ENCODE measurements around the gene PRKD2.
A peak's percentile ranks its signal among the peaks of the same experiment; 100 is the strongest.

PRKD2 gene

GRCh38 chr19:46665072-46665471 is 51.8 kb downstream of the PRKD2 start:
- DNase-seq (ENCODE audit: low spot score), result no peak
- FAIRE-seq, result no peak

- DNase-seq (ENCODE audit: low spot score) (peak; percentile 83), FAIRE-seq (no peak)
These were observed 55.0 kb downstream of the PRKD2 start for GRCh38 chr19:46661735-46662592.

- peak; percentile 99 for DNase-seq (ENCODE audit: low spot score)
- FAIRE-seq, result peak; percentile 89
These were observed 55.7 kb downstream of the PRKD2 start, which contains the start of gene DACT3 for GRCh38 chr19:46661020-46661731. DACT3 (minus strand) TSS chr19:46661182; CDS start chr19:46661064, 118 bp downstream.

GRCh38 chr19:46660551-46661019 is 56.3 kb downstream of the PRKD2 start:
- no peak for DNase-seq (ENCODE audit: low spot score)
- FAIRE-seq, result peak; percentile 5

GRCh38 chr19:46660008-46660517 is 56.9 kb downstream of the PRKD2 start:
- FAIRE-seq (no peak), DNase-seq (ENCODE audit: low spot score) (peak; percentile 40)

GRCh38 chr19:46659151-46660007 is 57.5 kb downstream of the PRKD2 start:
- FAIRE-seq, result no peak
- peak; percentile 48 for DNase-seq (ENCODE audit: low spot score)

- DNase-seq (ENCODE audit: low spot score) (no peak), FAIRE-seq (no peak)
These were observed 60.4 kb downstream of the PRKD2 start for GRCh38 chr19:46656541-46656940.

- DNase-seq (ENCODE audit: low spot score), result no peak
These were observed 62.2 kb downstream of the PRKD2 start for GRCh38 chr19:46654621-46655152.

GRCh38 chr19:46650445-46650844 is 66.5 kb downstream of the PRKD2 start:
- DNase-seq (ENCODE audit: low spot score), result no peak
- no peak for FAIRE-seq

More at GRCh38 chr19:46654621-46655152, 62.2 kb downstream of the PRKD2 start:
- FAIRE-seq, result no peak

- DNase-seq (ENCODE audit: low spot score) (no peak), FAIRE-seq (no peak)
These were observed 67.7 kb downstream of the PRKD2 start for GRCh38 chr19:46648961-46649960.

- FAIRE-seq (no peak), DNase-seq (ENCODE audit: low spot score) (no peak)
These were observed 68.6 kb downstream of the PRKD2 start for GRCh38 chr19:46648060-46648960.

- no peak for DNase-seq (ENCODE audit: low spot score)
- FAIRE-seq, result no peak
These were observed 70.5 kb downstream of the PRKD2 start for GRCh38 chr19:46646402-46646801.

GRCh38 chr19:46644720-46645119 is 72.2 kb downstream of the PRKD2 start:
- DNase-seq (ENCODE audit: low spot score) (no peak), FAIRE-seq (no peak)

GRCh38 chr19:46640656-46641055 is 76.3 kb downstream of the PRKD2 start:
- no peak for FAIRE-seq
- DNase-seq (ENCODE audit: low spot score), result no peak

- DNase-seq (ENCODE audit: low spot score) (peak; percentile 69), FAIRE-seq (no peak)
These were observed 77.3 kb downstream of the PRKD2 start for GRCh38 chr19:46639358-46640182.

GRCh38 chr19:46637224-46637623 is 79.7 kb downstream of the PRKD2 start:
- peak; percentile 48 for FAIRE-seq
- no peak for DNase-seq (ENCODE audit: low spot score)

GRCh38 chr19:46635920-46636761 is 80.8 kb downstream of the PRKD2 start, which contains the start of gene GNG8:
GNG8 (minus strand) TSS chr19:46636202; CDS start chr19:46634682, 1,520 bp downstream.
- no peak for FAIRE-seq
- no peak for DNase-seq (ENCODE audit: low spot score)
